Fibroblast of villous mesenchyme (primary cell): ENCODE data around the gene WNT3. TPM values are rescaled to one million over a fixed set of nuclear protein-coding genes. Genes with fewer than 3 reads are reported as not detected.

ENCODE experiments used
- DNase-seq: peaks from one replicate; pipeline ENCODE4 v3.0.0-alpha.2; 2010; ENCODE audit warnings: low read depth
- H3K4me3 ChIP-seq: 2 replicates; pipeline ENCODE4 v1.5.1; 2011; ENCODE audit warnings: low read depth, mild to moderate bottlenecking, low read length
- total RNA-seq: library from RNA; depleted of rRNA; stranded (reverse); fragments of >200 nt; gene quantifications from 2 replicates; pipeline ENCODE4 v1.2.3, GENCODE V29; 2012
- TF ChIP-seq, protein P1 (sequence below): IDR thresholded peaks from 2 replicates; pipeline ENCODE4 v1.5.1; 2012; ENCODE audit warnings: low read depth, mild to moderate bottlenecking, low read length; ENCODE audit not compliant: insufficient read depth

Gene WNT3
- total RNA-seq, 1 donor: 2.2 TPM

DNA sequence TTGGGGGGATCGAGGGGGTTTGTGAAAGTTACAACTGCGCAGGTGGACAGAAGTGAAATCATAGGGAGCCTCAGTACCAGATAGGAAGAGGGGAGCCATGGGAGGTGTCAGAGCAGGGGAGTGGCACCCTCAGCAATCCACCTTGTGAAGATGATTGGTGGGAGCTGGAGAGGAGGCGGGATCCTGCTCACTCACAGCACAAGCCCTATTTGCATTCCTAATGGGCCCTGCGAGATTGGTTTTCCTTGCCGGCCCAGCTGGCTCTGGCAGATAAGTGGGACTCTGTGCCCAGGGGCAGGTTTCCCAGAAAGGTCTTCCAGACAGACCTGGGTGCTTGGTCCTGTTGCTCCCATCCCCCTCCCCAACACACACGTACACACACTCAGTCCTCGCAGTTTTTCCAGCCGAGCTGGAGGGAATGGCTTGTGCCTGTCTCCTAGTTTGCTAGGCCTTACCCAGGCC is 9.4 kb downstream of the WNT3 start:
- TF ChIP-seq, protein P1, sequence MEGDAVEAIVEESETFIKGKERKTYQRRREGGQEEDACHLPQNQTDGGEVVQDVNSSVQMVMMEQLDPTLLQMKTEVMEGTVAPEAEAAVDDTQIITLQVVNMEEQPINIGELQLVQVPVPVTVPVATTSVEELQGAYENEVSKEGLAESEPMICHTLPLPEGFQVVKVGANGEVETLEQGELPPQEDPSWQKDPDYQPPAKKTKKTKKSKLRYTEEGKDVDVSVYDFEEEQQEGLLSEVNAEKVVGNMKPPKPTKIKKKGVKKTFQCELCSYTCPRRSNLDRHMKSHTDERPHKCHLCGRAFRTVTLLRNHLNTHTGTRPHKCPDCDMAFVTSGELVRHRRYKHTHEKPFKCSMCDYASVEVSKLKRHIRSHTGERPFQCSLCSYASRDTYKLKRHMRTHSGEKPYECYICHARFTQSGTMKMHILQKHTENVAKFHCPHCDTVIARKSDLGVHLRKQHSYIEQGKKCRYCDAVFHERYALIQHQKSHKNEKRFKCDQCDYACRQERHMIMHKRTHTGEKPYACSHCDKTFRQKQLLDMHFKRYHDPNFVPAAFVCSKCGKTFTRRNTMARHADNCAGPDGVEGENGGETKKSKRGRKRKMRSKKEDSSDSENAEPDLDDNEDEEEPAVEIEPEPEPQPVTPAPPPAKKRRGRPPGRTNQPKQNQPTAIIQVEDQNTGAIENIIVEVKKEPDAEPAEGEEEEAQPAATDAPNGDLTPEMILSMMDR: no peak

DNA sequence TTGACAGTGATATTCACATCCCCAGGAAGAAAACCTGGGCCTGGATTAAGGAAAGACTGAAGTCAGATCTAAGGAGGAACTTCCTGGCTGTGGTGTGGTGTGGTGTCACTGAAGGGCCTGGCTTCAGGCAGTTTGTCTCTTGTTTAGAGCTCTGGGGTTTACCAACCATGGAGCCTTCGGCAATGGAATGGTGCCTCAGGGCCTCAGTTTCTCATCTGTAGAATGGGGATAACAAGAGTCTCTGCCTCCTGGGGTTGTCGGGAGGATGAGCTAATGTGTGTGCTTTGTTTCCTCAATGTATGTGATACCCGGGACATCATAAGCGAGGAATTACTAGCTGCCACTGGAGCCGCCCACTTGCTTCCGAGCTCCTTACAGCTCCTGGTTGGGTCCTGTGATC is 12.7 kb downstream of the WNT3 start:
- H3K4me3 ChIP-seq: no peak overlapping the region
- TF ChIP-seq, protein P1: no peak
- no peak for DNase-seq

More for the DNA sequence above, 9.4 kb downstream of the WNT3 start:
- no peak for DNase-seq
- no peak overlapping the region for H3K4me3 ChIP-seq

DNA sequence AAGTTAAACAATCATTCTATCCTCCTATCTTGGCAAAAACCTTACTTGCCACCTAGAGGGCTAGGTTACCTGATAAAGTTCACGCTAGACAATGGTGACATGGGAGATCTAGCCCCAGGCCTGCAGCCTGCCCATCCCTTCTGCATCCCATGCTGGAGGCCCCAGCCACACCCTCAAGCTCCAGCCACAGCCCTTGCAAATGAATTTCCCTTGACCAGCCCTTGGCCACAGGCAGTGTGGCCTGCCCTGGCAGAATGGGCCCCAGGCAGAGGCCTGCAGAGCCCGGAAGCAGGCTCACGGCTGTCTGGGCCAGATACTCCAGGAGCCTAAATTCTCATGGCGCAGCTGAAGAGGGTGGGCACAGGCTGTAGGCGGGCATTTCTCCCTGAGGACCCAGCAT is 14.9 kb downstream of the WNT3 start:
- no peak for DNase-seq
- TF ChIP-seq, protein P1: no peak
- H3K4me3 ChIP-seq: no peak overlapping the region

DNA sequence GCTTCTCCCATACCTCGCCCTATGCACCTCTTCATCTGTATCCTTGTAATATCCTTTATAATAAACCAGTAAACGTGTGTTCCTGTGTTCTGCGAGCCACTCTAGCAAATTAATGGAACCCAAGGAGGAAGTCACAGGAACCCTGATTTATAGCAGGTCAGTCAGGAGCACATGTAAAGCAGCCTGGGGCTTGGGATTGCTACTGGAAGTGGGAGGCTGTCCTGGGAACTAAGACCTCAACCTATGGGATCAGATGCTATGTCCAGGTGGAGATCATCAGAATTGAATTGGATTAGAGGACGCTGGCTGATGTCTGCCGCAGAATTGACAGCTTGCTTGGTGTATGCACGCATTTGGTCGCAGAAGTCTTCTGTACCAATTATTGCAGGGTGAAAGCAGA is 15.7 kb downstream of the WNT3 start:
- H3K4me3 ChIP-seq: no peak overlapping the region
- DNase-seq: no peak
- TF ChIP-seq, protein P1: no peak

DNA sequence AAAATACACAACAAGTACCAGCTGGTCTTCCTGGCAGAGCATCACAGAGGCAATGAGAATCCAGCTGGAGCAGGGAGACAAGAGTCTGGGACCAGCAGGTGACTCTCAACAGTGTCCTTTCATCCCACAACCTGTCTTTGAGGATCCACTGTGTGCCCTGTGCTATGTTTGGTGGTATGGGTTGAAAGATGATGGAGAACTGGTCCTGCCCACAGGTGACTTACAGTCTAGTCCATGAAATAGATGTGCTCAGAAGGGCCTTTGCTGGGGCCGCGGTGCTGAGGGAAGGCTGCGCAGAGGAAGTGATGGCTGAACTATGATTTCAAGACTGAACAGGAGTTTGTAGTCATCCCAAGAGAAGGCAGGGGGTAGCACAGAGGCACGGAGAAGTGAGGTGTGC is 17.9 kb downstream of the WNT3 start:
- H3K4me3 ChIP-seq: no peak overlapping the region
- TF ChIP-seq, protein P1: no peak
- no peak for DNase-seq

DNA sequence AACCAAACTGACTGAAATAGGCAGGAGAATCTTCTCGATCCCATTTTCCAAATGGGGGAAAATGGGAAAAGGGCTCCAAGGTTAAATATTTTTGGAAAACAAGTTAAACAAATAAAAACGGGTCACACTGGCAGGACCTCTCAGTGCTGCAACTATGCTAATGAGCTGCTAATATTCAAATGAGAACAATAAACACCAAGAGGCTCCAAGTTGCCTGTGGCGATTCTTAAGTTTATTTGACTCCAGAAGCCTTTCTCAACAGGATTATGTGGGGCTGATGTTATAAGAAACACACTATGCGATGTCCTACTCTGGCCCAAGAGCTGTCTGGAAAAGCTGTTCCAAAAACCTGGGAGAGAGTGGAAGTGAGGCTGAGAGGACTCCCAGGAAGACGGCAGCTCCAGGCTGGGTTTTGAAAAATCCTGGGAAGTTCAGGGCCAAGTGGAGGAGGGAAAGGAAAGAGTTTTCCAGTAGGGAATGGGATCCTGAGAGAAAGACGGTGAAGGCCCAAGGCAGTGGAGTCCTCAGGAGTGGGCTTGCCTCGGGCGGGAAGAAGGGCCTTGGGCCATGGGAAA is 21.4 kb downstream of the WNT3 start:
- no peak for DNase-seq
- TF ChIP-seq, protein P1: no peak
- no peak overlapping the region for H3K4me3 ChIP-seq

DNA sequence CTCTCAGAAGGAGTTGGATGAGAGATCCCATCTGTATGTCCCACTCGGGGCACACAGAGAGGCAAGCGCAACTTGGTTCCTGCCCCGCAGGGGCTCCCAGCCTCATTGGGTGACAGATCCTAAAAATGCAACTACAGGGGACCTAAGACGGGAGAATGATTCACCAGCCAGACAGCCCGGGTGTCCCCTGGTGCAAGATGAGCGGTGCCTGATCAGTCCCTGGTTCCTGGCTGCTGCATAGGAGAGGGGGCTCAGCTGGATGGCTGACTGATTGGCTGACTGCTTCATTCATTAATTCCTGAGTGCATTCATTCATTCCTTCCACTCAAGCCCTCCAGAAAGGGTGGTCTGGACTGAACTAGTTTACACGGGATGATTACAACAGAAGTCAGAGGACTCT is 22.0 kb downstream of the WNT3 start:
- DNase-seq: no peak

More for the DNA sequence above, 22.0 kb downstream of the WNT3 start:
- H3K4me3 ChIP-seq: no peak overlapping the region
- TF ChIP-seq, protein P1: no peak
